ENCODE data around the gene TSEN15. TPM values are rescaled to one million over a fixed set of nuclear protein-coding genes. Genes with fewer than 3 reads are reported as not detected.
"Not testable (repeated sequence)": the region's sequence is repeated elsewhere in the genome, so short reads cannot be mapped to it uniquely, and the experiment has no call there.

Gene TSEN15
- total and polyA plus RNA-seq, 8 donors, result 11.6 to 137 (median 24.6) TPM

DNA sequence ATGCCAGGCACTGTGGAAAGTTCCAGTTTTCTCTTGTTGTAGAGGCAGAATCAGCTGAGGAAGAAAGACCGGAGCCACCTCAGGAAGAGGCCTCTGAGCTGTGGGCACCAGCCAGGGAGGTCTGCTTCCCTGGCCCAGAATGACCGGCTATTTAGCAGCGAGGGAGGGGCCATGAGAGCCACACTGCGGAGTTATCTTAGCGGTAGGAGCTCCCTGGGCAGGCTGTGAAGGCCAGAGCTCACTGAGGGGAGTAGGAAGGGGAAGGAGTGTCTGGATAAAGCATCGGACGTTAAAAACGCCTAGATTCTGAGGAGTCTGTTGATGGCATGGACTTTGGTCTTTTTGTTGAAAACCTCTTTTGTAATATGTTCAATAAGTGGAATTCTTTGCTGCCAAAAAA lies 36.5 kb downstream of the TSEN15 start:
- Histone ChIP-seq H3K27me3 (no peaks in the 10 kb centered on the region), H3K9me3 (peaks cover 0 to 5% (median 0%) of the 10 kb centered on the region in 4 donors), H3K4me1 (no peaks in the 10 kb centered on the region), H3K36me3 (no peaks in the 10 kb centered on the region), H3K27ac (no peak overlapping the region), H3K4me3 (no peak overlapping the region)
- 67 to 85% (median 74%) methylated on average over 8 of the region's 8 CpGs for WGBS, 5 donors
- no peak for DNase-seq
- TF ChIP-seq, protein P1, sequence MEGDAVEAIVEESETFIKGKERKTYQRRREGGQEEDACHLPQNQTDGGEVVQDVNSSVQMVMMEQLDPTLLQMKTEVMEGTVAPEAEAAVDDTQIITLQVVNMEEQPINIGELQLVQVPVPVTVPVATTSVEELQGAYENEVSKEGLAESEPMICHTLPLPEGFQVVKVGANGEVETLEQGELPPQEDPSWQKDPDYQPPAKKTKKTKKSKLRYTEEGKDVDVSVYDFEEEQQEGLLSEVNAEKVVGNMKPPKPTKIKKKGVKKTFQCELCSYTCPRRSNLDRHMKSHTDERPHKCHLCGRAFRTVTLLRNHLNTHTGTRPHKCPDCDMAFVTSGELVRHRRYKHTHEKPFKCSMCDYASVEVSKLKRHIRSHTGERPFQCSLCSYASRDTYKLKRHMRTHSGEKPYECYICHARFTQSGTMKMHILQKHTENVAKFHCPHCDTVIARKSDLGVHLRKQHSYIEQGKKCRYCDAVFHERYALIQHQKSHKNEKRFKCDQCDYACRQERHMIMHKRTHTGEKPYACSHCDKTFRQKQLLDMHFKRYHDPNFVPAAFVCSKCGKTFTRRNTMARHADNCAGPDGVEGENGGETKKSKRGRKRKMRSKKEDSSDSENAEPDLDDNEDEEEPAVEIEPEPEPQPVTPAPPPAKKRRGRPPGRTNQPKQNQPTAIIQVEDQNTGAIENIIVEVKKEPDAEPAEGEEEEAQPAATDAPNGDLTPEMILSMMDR (IDR thresholded peaks at IDR 0.05), result no peak
- TF ChIP-seq EP300 (IDR thresholded peaks at IDR 0.05) (no peak), POLR2A (IDR thresholded peaks at IDR 0.05) (no peak), POLR2AphosphoS5 (IDR thresholded peaks at IDR 0.05) (no peak)
- intact Hi-C loops (cut with DNase I; ENCODE audit: low total_unique reads), result no loop called here

DNA sequence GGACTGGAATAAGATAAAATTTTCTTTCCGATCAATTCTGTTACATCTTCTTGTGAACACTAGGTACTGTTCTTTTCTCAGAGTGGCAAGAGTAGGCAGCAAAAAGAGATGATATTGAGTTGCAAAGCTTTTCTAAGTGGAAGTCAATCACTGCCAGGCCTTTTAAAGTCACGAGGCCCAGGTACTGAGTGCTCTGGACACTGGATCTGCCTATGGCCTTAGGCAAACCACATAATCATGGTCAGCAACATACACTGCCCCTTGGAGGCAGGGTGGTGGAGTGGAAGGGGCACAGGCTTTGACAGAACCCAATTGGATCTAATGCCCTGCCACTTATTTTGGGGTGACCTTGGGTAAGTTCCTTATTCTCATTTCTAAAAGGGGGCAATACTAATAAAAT lies 41.5 kb downstream of the TSEN15 start:
- no peak for TF ChIP-seq POLR2AphosphoS5 (IDR thresholded peaks at IDR 0.05)
- no peak for TF ChIP-seq EP300 (IDR thresholded peaks at IDR 0.05)
- TF ChIP-seq, protein P1 (IDR thresholded peaks at IDR 0.05), result no peak
- no peak for TF ChIP-seq POLR2A (IDR thresholded peaks at IDR 0.05)
- WGBS, 5 donors, result 94 to 98% (median 95%) methylated on average over 2 of the region's 2 CpGs
- intact Hi-C loops (cut with DNase I; ENCODE audit: low total_unique reads), result no loop called here

DNA sequence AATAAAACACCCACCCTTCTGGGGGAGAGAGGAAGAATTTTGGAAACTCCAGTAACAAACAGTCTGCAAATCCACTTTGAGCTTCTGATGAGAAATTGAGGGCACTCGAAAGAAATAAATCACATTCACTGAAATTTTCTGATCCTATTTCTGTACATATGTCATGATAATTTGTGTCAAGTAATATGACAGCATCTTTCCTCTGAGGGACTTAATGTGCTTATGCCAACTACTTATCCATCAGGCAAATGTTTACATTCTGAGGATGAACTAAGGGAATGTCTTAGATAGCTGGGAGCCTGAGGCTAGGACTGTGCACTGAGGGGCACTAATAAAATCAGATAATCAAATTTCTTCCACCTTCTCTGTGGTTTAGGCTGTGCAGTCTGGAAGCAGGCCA lies 44.5 kb downstream of the TSEN15 start:
- TF ChIP-seq, protein P1 (IDR thresholded peaks at IDR 0.05), result no peak
- TF ChIP-seq POLR2AphosphoS5 (IDR thresholded peaks at IDR 0.05) (no peak), EP300 (IDR thresholded peaks at IDR 0.05) (no peak), POLR2A (IDR thresholded peaks at IDR 0.05) (no peak)
- no peaks in the 10 kb centered on the region for H3K9me3 ChIP-seq
- H3K4me3 ChIP-seq, result no peak overlapping the region
- H3K4me1 ChIP-seq, result no peaks in the 10 kb centered on the region
- no peaks in the 10 kb centered on the region for H3K27me3 ChIP-seq
- H3K36me3 ChIP-seq, result peaks cover 0 to 15% (median 0%) of the 10 kb centered on the region in 4 donors
- H3K27ac ChIP-seq, result no peak overlapping the region
- 93 to 100% (median 99%) methylated on average over 1 of the region's 1 CpG for WGBS, 5 donors
- DNase-seq, result no peak
- intact Hi-C loops (cut with DNase I; ENCODE audit: low total_unique reads), result no loop called here

More for the DNA sequence above, 41.5 kb downstream of the TSEN15 start:
- H3K36me3 ChIP-seq, result peaks cover 0 to 15% (median 0%) of the 10 kb centered on the region in 4 donors
- H3K4me3 ChIP-seq, result no peak overlapping the region
- no peak for DNase-seq
- no peaks in the 10 kb centered on the region for H3K9me3 ChIP-seq
- H3K27ac ChIP-seq, result no peak overlapping the region
- H3K4me1 ChIP-seq, result no peaks in the 10 kb centered on the region
- no peaks in the 10 kb centered on the region for H3K27me3 ChIP-seq

DNA sequence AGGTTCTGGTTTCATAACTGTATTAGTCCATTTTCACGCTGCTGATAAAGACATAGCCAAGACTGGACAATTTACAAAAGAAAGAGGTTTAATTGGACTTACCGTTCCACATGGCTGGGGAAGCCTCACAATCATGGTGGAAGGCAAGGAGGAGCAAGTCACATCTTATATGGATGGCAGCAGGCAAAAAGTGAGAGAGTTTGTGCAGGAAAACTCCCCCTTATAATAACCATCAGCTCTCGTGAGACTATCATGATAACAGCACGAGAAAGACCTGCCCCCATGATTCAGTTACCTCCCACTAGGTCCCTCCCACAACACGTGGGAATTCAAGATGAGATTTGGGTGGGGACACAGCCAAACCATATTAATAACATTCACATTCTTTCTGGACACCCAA lies 45.0 kb downstream of the TSEN15 start:
- intact Hi-C loops (cut with DNase I; ENCODE audit: low total_unique reads), result not testable (repeated sequence)

DNA sequence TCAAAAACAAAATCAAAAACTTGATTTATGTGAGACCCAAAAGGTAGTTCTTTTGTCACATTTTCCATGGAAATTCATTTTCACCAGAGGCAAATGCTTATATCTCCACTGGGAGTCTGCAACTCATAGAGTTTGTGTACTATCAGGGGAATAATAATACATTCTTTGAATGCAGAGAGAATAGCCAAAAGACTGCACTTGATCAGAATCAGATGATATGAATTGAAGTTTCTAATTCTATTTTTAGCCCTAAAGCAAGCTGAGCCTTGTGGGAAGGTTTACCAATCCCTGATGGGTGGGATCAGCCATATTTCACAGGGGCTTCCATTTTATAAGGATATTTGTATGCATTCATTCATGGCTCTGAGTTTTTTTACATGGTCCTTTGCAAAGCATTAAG lies 49.6 kb downstream of the TSEN15 start:
- Histone ChIP-seq H3K27me3 (no peaks in the 10 kb centered on the region), H3K9me3 (peaks cover 0 to 19% (median 5%) of the 10 kb centered on the region in 4 donors), H3K4me3 (no peak overlapping the region), H3K27ac (no peak overlapping the region), H3K4me1 (no peaks in the 10 kb centered on the region), H3K36me3 (peaks cover 0 to 2% (median 0%) of the 10 kb centered on the region in 4 donors)
- no peak for DNase-seq
- TF ChIP-seq EP300 (IDR thresholded peaks at IDR 0.05) (no peak), POLR2AphosphoS5 (IDR thresholded peaks at IDR 0.05) (no peak), POLR2A (IDR thresholded peaks at IDR 0.05) (no peak)
- TF ChIP-seq, protein P1 (IDR thresholded peaks at IDR 0.05), result no peak
- intact Hi-C loops (cut with DNase I; ENCODE audit: low total_unique reads), result no loop called here

More for the DNA sequence above, 45.0 kb downstream of the TSEN15 start:
- not testable (repeated sequence) for H3K4me3 ChIP-seq, H3K4me1 ChIP-seq, H3K27ac ChIP-seq, H3K9me3 ChIP-seq, DNase-seq, H3K27me3 ChIP-seq
- 88 to 95% (median 92%) methylated on average over 5 of the region's 5 CpGs for WGBS, 5 donors
- H3K36me3 ChIP-seq, result peaks cover 0 to 15% (median 0%) of the 10 kb centered on the region in 4 donors
